Measurements from ENCODE around the gene HHAT. TPM values are rescaled to one million over a fixed set of nuclear protein-coding genes. Genes with fewer than 3 reads are reported as not detected.

HHAT gene
- total RNA-seq, 4 donors from 2014 or later: 4.6 to 8.8 (median 6.7) TPM

DNA sequence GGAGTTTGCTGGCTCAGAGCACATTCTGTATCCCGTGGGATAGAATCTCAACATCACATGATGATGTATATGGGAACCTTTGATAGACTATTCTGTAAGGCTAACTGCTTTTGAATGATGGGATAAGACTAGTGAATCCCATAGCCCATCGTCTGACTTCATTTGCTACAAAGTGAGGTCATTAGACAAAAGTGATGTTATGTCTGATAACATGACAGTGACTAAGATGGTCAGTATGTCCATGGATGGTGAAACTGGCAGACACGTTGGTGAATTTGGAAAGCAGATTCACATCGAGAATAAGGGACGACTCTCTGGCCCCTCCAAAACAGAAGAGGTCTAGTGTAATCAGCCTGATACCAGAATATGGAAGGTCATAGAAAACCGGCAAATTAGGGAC lies 108.4 kb downstream of the HHAT start:
- TF ChIP-seq, protein P1, sequence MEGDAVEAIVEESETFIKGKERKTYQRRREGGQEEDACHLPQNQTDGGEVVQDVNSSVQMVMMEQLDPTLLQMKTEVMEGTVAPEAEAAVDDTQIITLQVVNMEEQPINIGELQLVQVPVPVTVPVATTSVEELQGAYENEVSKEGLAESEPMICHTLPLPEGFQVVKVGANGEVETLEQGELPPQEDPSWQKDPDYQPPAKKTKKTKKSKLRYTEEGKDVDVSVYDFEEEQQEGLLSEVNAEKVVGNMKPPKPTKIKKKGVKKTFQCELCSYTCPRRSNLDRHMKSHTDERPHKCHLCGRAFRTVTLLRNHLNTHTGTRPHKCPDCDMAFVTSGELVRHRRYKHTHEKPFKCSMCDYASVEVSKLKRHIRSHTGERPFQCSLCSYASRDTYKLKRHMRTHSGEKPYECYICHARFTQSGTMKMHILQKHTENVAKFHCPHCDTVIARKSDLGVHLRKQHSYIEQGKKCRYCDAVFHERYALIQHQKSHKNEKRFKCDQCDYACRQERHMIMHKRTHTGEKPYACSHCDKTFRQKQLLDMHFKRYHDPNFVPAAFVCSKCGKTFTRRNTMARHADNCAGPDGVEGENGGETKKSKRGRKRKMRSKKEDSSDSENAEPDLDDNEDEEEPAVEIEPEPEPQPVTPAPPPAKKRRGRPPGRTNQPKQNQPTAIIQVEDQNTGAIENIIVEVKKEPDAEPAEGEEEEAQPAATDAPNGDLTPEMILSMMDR (IDR thresholded peaks at IDR 0.05): no peak
- TF ChIP-seq POLR2A (IDR thresholded peaks at IDR 0.05): no peak
- H3K4me3 ChIP-seq (ENCODE audit: low read depth, poor library complexity, severe bottlenecking): no peak overlapping the region
- intact Hi-C loops (cut with DNase I; ENCODE audit: low total_unique reads): no loop called here
- no peak for DNase-seq (ENCODE audit: low spot score in 2 of 2)
- 94 to 96% methylated on average over 6 of the region's 6 CpGs for WGBS, 2 donors

DNA sequence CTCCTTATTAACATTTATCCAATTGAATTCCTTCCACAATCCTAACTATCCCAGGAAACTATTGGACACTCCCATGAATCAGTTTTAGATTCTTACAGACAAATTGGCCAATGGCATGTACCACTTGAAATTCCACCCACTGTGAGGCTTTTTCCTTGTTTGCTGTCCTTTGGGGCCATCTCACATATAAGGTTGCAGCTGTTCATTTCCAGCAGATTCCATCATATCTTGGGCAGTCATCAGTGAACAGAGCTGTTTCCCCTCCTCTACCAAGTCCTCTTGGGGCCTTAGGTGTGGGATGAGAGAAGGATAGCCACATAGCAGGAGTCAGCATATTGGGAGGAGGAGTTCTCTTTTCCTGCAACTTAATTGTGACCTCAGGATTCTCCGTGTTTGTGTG lies 109.1 kb downstream of the HHAT start:
- WGBS, 2 donors: 80 to 93% methylated on average over 1 of the region's 1 CpG
- H3K4me3 ChIP-seq (ENCODE audit: low read depth, poor library complexity, severe bottlenecking): no peak overlapping the region
- intact Hi-C loops (cut with DNase I; ENCODE audit: low total_unique reads): no loop called here
- no peak for TF ChIP-seq POLR2A (IDR thresholded peaks at IDR 0.05)
- TF ChIP-seq, protein P1 (IDR thresholded peaks at IDR 0.05): no peak
- DNase-seq (ENCODE audit: low spot score in 2 of 2): no peak

DNA sequence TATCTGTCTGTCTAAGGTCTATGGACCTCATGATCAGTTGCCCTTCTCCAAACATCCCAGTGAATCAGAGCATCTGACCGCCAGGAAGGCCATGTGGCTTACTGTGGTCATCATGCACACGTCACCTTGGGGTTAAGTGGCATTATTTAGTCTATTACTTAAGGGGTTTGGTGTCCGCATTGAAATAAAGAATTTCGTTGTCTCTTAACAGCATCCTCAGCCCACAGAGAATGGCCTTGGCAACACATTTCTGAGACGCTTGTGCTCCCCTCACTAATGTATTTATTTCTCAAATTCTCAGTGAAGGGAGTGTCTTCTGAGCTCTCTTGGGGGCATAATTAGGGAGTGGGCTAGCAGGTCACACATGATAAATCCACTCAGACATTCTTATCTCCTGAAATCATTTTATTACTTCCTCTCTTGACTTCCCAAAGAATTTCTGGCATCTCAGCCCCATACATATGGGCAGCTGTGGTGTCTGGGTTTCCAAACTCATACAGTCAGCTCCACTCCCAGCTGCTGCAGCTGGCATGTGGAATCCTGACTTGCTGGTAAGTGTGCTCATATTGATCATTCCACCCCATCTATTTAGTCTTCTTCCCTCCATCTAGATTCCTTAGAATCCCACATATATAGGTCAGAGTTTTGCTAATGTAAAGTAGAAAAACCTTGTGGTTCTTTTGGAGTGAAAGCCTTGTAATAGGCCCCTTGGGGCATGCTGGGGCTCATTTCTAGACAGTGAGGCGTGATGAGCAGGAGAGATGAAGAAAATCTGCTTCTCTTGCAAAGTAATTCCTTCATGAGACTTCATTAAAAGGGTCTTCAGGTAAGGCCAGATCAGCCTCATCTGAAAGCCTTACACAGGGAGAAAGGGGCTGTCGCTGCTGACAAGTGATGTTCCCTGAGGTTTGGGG lies 110.5 kb downstream of the HHAT start:
- H3K4me3 ChIP-seq (ENCODE audit: low read depth, poor library complexity, severe bottlenecking): no peak overlapping the region
- intact Hi-C loops (cut with DNase I; ENCODE audit: low total_unique reads): no loop called here
- TF ChIP-seq, protein P1 (IDR thresholded peaks at IDR 0.05): no peak
- no peak for TF ChIP-seq POLR2A (IDR thresholded peaks at IDR 0.05)
- DNase-seq (ENCODE audit: low spot score in 2 of 2): no peak
- 69 to 72% methylated on average over 7 of the region's 7 CpGs for WGBS, 2 donors

DNA sequence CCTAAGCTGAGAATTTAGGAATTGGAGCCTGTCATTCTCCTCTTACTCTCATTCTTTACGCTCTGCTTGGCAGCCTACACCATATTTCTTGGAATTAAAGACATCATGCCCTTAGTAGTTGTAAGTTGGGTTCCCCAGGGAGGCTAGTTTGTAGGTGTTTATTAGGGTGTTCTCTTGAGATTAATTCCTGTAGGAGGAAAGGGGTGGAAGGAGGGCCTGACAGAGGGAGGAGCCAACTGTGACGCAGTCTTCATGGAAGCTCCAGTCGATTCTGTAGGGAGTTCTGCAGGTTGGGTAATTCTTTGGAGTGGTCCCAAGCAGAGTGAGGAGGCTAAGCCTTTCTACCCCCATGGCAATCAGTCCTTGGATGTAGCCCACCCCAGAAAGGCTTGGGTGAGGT lies 111.4 kb downstream of the HHAT start:
- WGBS, 2 donors: 95 to 98% methylated on average over 3 of the region's 3 CpGs

DNA sequence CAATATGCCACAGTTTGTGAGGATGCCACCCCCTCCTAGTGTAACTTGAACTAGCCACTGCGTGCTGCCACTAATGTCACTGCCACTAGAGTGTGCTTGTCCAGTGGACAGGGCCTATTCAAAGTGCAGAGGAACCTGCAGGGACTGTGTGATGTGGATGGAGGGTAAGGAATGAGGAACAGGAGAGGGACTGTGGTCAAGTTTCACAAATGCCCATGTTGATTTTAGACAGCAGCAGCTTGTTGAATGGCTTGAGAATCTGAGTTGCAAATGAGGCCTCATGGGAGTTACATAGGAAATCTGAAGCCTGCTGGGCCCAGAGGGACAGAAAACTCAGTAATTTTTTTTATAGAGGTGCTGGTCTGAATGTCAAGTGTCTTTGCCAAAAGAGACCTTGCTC lies 112.3 kb downstream of the HHAT start:
- no peak for DNase-seq (ENCODE audit: low spot score in 2 of 2)
- 80 to 92% methylated on average over 1 of the region's 1 CpG for WGBS, 2 donors
- no peak for TF ChIP-seq POLR2A (IDR thresholded peaks at IDR 0.05)
- TF ChIP-seq, protein P1 (IDR thresholded peaks at IDR 0.05): no peak
- intact Hi-C loops (cut with DNase I; ENCODE audit: low total_unique reads): no loop called here
- H3K4me3 ChIP-seq (ENCODE audit: low read depth, poor library complexity, severe bottlenecking): no peak overlapping the region

More for the DNA sequence above, 111.4 kb downstream of the HHAT start:
- DNase-seq (ENCODE audit: low spot score in 2 of 2): no peak
- intact Hi-C loops (cut with DNase I; ENCODE audit: low total_unique reads): no loop called here
- no peak overlapping the region for H3K4me3 ChIP-seq (ENCODE audit: low read depth, poor library complexity, severe bottlenecking)
- no peak for TF ChIP-seq POLR2A (IDR thresholded peaks at IDR 0.05)
- TF ChIP-seq, protein P1 (IDR thresholded peaks at IDR 0.05): no peak

Data from lower leg skin (tissue), 4 donors.